ENCODE data around the gene DCAF4L1.

- TF ChIP-seq POLR2A (IDR thresholded peaks at IDR 0.05) (no peak), CTCF (IDR thresholded peaks at IDR 0.05) (no peak)
Measured at GRCh38 chr4:41934514-41934900, 47.0 kb upstream of the DCAF4L1 start.
